Gastrocnemius medialis (tissue), 4 donors: Measurements from ENCODE around the gene FBLN7.

Source experiments
- CTCF ChIP-seq, 5 experiments: fragments of 450-650 bp in 3 of 5; fragments of 200-600 bp in 2 of 5; sonication (generic) in 2 of 5; IDR thresholded peaks in 4 of 5; conservative IDR thresholded peaks in 1 of 5; 1 replicate in 4 of 5; 2 replicates in 1 of 5; pipeline ENCODE4 v1.5.1; 2016 to 2019; ENCODE audit warnings: antibody characterized with exemption in 5 of 5, mild to moderate bottlenecking in 3 of 5, moderate library complexity in 3 of 5
- POLR2A ChIP-seq, 2 donors: fragments of 450-650 bp; IDR thresholded peaks; one replicate each; pipeline ENCODE4 v1.6.1; 2017; ENCODE audit warnings: antibody characterized with exemption in 2 of 2, mild to moderate bottlenecking in 2 of 2, moderate library complexity in 2 of 2

- TF ChIP-seq CTCF (IDR thresholded peaks at IDR 0.05 in 4 of 5, conservative IDR thresholded peaks at IDR 0.05 in 1 of 5) (no peak), POLR2A (IDR thresholded peaks at IDR 0.05) (no peak)
Measured at GRCh38 chr2:112141626-112142007, 3.4 kb downstream of the FBLN7 start.
